H9 (cell line): ENCODE measurements around the gene CREG2. TPM values are rescaled to one million over a fixed set of nuclear protein-coding genes. Genes with fewer than 3 reads are reported as not detected.

Source experiments
- DNase-seq: peaks from one replicate; pipeline ENCODE4 v3.0.0-alpha.2; 2017
- H2AFZ ChIP-seq: one replicate; pipeline ENCODE4 v1.6.1; 2013; ENCODE audit warnings: mild to moderate bottlenecking, low read length, control low read depth, moderate library complexity
- H2AK5ac ChIP-seq: 2 replicates; pipeline ENCODE4 v1.6.1; 2013; ENCODE audit warnings: low read length, control low read depth, mixed read lengths; ENCODE audit not compliant: insufficient read length
- H2BK120ac ChIP-seq: one replicate; pipeline ENCODE4 v1.6.1; 2013; ENCODE audit warnings: low read depth, mild to moderate bottlenecking, low read length, control low read depth, inconsistent platforms; ENCODE audit not compliant: poor library complexity, severe bottlenecking
- H2BK12ac ChIP-seq: 2 replicates; pipeline ENCODE4 v1.6.1; 2013; ENCODE audit warnings: low read length, control low read depth, mixed read lengths, low read depth; ENCODE audit not compliant: insufficient read length
- H2BK15ac ChIP-seq: 2 replicates; pipeline ENCODE4 v1.6.1; 2013; ENCODE audit warnings: low read depth, low read length, control low read depth
- H2BK20ac ChIP-seq: one replicate; pipeline ENCODE4 v1.6.1; 2013; ENCODE audit warnings: low read depth, mild to moderate bottlenecking, low read length, control low read depth, inconsistent platforms; ENCODE audit not compliant: poor library complexity, severe bottlenecking
- H2BK5ac ChIP-seq: 2 replicates; pipeline ENCODE4 v1.6.1; 2013; ENCODE audit warnings: low read length, control low read depth, mixed read lengths; ENCODE audit not compliant: insufficient read length
- H3K14ac ChIP-seq: 2 replicates; pipeline ENCODE4 v1.6.1; 2013; ENCODE audit warnings: low read length, control low read depth; ENCODE audit not compliant: insufficient read depth
- H3K18ac ChIP-seq: 2 replicates; pipeline ENCODE4 v1.6.1; 2013; ENCODE audit warnings: low read depth, mild to moderate bottlenecking, mixed read lengths, low read length, control low read depth; ENCODE audit not compliant: insufficient read length
- H3K23ac ChIP-seq: 2 replicates; pipeline ENCODE4 v1.6.1; 2013; ENCODE audit warnings: low read length, control low read depth, mixed read lengths, low read depth; ENCODE audit not compliant: insufficient read length
- H3K23me2 ChIP-seq: 2 replicates; pipeline ENCODE4 v1.6.1; 2013; ENCODE audit warnings: low read depth, mild to moderate bottlenecking, mixed read lengths, low read length, control low read depth; ENCODE audit not compliant: insufficient read length, poor library complexity, severe bottlenecking
- H3K27ac ChIP-seq: 2 replicates; pipeline ENCODE4 v1.5.1; 2013; ENCODE audit warnings: low read length, control low read depth, mixed read lengths, low read depth; ENCODE audit not compliant: insufficient read length
- H3K27me3 ChIP-seq: 2 replicates; pipeline ENCODE4 v1.6.1; 2013; ENCODE audit warnings: low read length, control low read depth, inconsistent platforms; ENCODE audit not compliant: insufficient read depth
- H3K4ac ChIP-seq: 2 replicates; pipeline ENCODE4 v1.6.1; 2013; ENCODE audit warnings: low read depth, mild to moderate bottlenecking, control low read depth, inconsistent platforms, low read length, moderate library complexity
- H3K4me1 ChIP-seq: 2 replicates; pipeline ENCODE4 v1.6.1; 2013; ENCODE audit warnings: low read length, control low read depth, inconsistent platforms; ENCODE audit not compliant: insufficient read depth
- H3K4me2 ChIP-seq: 2 replicates; pipeline ENCODE4 v1.6.1; 2013; ENCODE audit warnings: low read length, control low read depth, mixed read lengths; ENCODE audit not compliant: insufficient read length, insufficient read depth
- H3K56ac ChIP-seq: 2 replicates; pipeline ENCODE4 v1.6.1; 2013; ENCODE audit warnings: low read depth, mild to moderate bottlenecking, mixed read lengths, low read length, control low read depth; ENCODE audit not compliant: insufficient read length
- H3K79me1 ChIP-seq: 2 replicates; pipeline ENCODE4 v1.6.1; 2013; ENCODE audit warnings: low read depth, mild to moderate bottlenecking, moderate library complexity, low read length, control low read depth, inconsistent platforms; ENCODE audit not compliant: insufficient read depth, poor library complexity, severe bottlenecking
- H3K79me2 ChIP-seq: 2 replicates; pipeline ENCODE4 v1.6.1; 2013; ENCODE audit warnings: low read length, control low read depth, inconsistent platforms; ENCODE audit not compliant: insufficient read depth
- H3K9ac ChIP-seq: 2 replicates; pipeline ENCODE4 v1.6.1; 2013; ENCODE audit warnings: low read length, control low read depth, mixed read lengths; ENCODE audit not compliant: insufficient read length; ENCODE audit errors: extremely low read depth
- H3K9me3 ChIP-seq: one replicate; pipeline ENCODE4 v1.6.1; 2013; ENCODE audit warnings: low read depth, low read length, inconsistent platforms; ENCODE audit not compliant: control insufficient read depth
- H3T11ph ChIP-seq: one replicate; pipeline ENCODE4 v1.6.1; 2013; ENCODE audit warnings: mild to moderate bottlenecking, low read length, control low read depth, inconsistent platforms
- H4K20me1 ChIP-seq: one replicate; pipeline ENCODE4 v1.6.1; 2013; ENCODE audit not compliant: control insufficient read depth, insufficient read length, insufficient read depth
- H4K5ac ChIP-seq: 2 replicates; pipeline ENCODE4 v1.6.1; 2013; ENCODE audit warnings: low read depth, mild to moderate bottlenecking, mixed read lengths, low read length, control low read depth; ENCODE audit not compliant: insufficient read length
- H4K8ac ChIP-seq: replicated peaks from 2 replicates; pipeline ENCODE4 v1.6.1; 2013; ENCODE audit warnings: low read length, control low read depth, mixed read lengths, low read depth; ENCODE audit not compliant: insufficient read length
- H4K91ac ChIP-seq: 2 replicates; pipeline ENCODE4 v1.6.1; 2013; ENCODE audit warnings: low read depth, mild to moderate bottlenecking, moderate library complexity, mixed read lengths, low read length, control low read depth; ENCODE audit not compliant: insufficient read length
- H3K27ac Mint-ChIP-seq, 3 experiments: 2 replicates in 2 of 3; 3 replicates in 1 of 3; pipeline ENCODE4 v1.8.0; 2020 to 2021; ENCODE audit warnings: mixed read lengths in 3 of 3, mild to moderate bottlenecking in 1 of 3, moderate library complexity in 1 of 3
- H3K27me3 Mint-ChIP-seq: 2 replicates; pipeline ENCODE4 v1.8.0; 2021; ENCODE audit warnings: low read depth, mild to moderate bottlenecking, moderate library complexity, mixed read lengths
- H3K36me3 Mint-ChIP-seq, 3 experiments: 2 replicates in 2 of 3; 3 replicates in 1 of 3; pipeline ENCODE4 v1.8.0; 2020 to 2021; ENCODE audit warnings: low read depth in 3 of 3, mixed read lengths in 3 of 3; ENCODE audit not compliant: insufficient read depth in 1 of 3
- H3K4me1 Mint-ChIP-seq, 2 experiments: 2 replicates each; pipeline ENCODE4 v1.8.0; 2020; ENCODE audit warnings: mixed read lengths in 2 of 2
- H3K4me3 Mint-ChIP-seq, 2 experiments: 2 replicates in 1 of 2; 3 replicates in 1 of 2; pipeline ENCODE4 v1.8.0; 2020 to 2021; ENCODE audit warnings: mild to moderate bottlenecking in 2 of 2, mixed read lengths in 2 of 2, moderate library complexity in 1 of 2
- H3K9me3 Mint-ChIP-seq, 2 experiments: 2 replicates in 1 of 2; 3 replicates in 1 of 2; pipeline ENCODE4 v1.8.0; 2020; ENCODE audit warnings: mild to moderate bottlenecking in 2 of 2, mixed read lengths in 2 of 2, moderate library complexity in 1 of 2
- CTCF ChIP-seq: fragments of 200-600 bp; sonication (generic); conservative IDR thresholded peaks from 3 replicates; pipeline ENCODE4 v1.8.0; 2021; ENCODE audit warnings: antibody characterized with exemption, mild to moderate bottlenecking
- WGBS: extraction: QIAGEN DNeasy Blood & Tissue Kit; methylation state at CpG from one replicate; pipeline ENCODE4 v1.1.7; 2013; ENCODE audit warnings: missing lambda C conversion rate, low lambda C conversion rate, mixed read lengths; ENCODE audit not compliant: insufficient read length; ENCODE audit errors: extremely low coverage; 5-methylcytosine and 5-hydroxymethylcytosine counted together
- total RNA-seq: library from RNA; stranded (reverse); gene quantifications from 2 replicates; pipeline ENCODE4 v1.2.1, GENCODE V29; 2021

Gene CREG2
- total RNA-seq, 1 experiment from 2014 or later = 0.77 TPM

- H3T11ph ChIP-seq = no peak overlapping the region
- no peak overlapping the region for H3K27ac ChIP-seq
- no peak overlapping the region for H4K5ac ChIP-seq
- no peaks in the 10 kb centered on the region for H3K36me3 Mint-ChIP-seq
- H4K20me1 ChIP-seq = no peaks in the 10 kb centered on the region
- H2BK5ac ChIP-seq = no peak overlapping the region
- H3K56ac ChIP-seq = no peak overlapping the region
- H3K9ac ChIP-seq = no peak overlapping the region
- no peak overlapping the region for H2BK20ac ChIP-seq
- no peak overlapping the region for H3K14ac ChIP-seq
- no peak overlapping the region for H3K4ac ChIP-seq
- no peaks in the 10 kb centered on the region for H3K79me2 ChIP-seq
- H2BK120ac ChIP-seq = no peak overlapping the region
- no peaks in the 10 kb centered on the region for H3K9me3 Mint-ChIP-seq
- H3K9me3 ChIP-seq = no peaks in the 10 kb centered on the region
- no peak overlapping the region for H3K4me3 Mint-ChIP-seq
- H2BK12ac ChIP-seq = no peak overlapping the region
- no peak overlapping the region for H3K4me2 ChIP-seq
- H3K23me2 ChIP-seq = no peaks in the 10 kb centered on the region
- no CpG with 5 or more reads among the region's 7 CpGs for WGBS
- H4K91ac ChIP-seq = no peak overlapping the region
- no peaks in the 10 kb centered on the region for H3K4me1 ChIP-seq
- no peaks in the 10 kb centered on the region for H3K27me3 ChIP-seq
- H3K4me1 Mint-ChIP-seq = peaks cover 0 to 3% of the 10 kb centered on the region in 2 experiments; a peak in 1 of 4 replicates
- H2AK5ac ChIP-seq = no peak overlapping the region
- TF ChIP-seq CTCF = no peak
- no peak overlapping the region for H4K8ac ChIP-seq
- H2BK15ac ChIP-seq = no peak overlapping the region
- DNase-seq = no peak
- no peaks in the 10 kb centered on the region for H3K79me1 ChIP-seq
- H3K27ac Mint-ChIP-seq = no peak overlapping the region
- H3K27me3 Mint-ChIP-seq = 0 out of 2 replicates have a peak, but pooled peaks cover 2% of the 10 kb centered on the region
- H2AFZ ChIP-seq = no peak overlapping the region
- H3K18ac ChIP-seq = no peak overlapping the region
- no peak overlapping the region for H3K23ac ChIP-seq
These were observed 39.5 kb upstream of the CREG2 start for GRCh38 chr2:101426822-101427221.
